Measurements from ENCODE around the gene IQCC.

- no peak for TF ChIP-seq EZH2 (IDR thresholded peaks at IDR 0.05; ENCODE audit: borderline replicate concordance, low read length)
- TF ChIP-seq, protein P1, sequence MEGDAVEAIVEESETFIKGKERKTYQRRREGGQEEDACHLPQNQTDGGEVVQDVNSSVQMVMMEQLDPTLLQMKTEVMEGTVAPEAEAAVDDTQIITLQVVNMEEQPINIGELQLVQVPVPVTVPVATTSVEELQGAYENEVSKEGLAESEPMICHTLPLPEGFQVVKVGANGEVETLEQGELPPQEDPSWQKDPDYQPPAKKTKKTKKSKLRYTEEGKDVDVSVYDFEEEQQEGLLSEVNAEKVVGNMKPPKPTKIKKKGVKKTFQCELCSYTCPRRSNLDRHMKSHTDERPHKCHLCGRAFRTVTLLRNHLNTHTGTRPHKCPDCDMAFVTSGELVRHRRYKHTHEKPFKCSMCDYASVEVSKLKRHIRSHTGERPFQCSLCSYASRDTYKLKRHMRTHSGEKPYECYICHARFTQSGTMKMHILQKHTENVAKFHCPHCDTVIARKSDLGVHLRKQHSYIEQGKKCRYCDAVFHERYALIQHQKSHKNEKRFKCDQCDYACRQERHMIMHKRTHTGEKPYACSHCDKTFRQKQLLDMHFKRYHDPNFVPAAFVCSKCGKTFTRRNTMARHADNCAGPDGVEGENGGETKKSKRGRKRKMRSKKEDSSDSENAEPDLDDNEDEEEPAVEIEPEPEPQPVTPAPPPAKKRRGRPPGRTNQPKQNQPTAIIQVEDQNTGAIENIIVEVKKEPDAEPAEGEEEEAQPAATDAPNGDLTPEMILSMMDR (conservative IDR thresholded peaks at IDR 0.05 in 1 of 2, IDR thresholded peaks at IDR 0.05 in 1 of 2; ENCODE audit: extremely low read depth in 1 of 2, insufficient read depth in 1 of 2, low read depth in 1 of 2, low read length in 2 of 2), result no peak
These were observed 23.3 kb downstream of the IQCC start for GRCh38 chr1:32228771-32229170.
